Type B pancreatic cell (in vitro differentiated cells): ENCODE measurements around the gene PRR3. TPM values are rescaled to one million over a fixed set of nuclear protein-coding genes. Genes with fewer than 3 reads are reported as not detected.
A peak's percentile ranks its signal among the peaks of the same experiment; 100 is the strongest.
"Not testable (repeated sequence)": the region's sequence is repeated elsewhere in the genome, so short reads cannot be mapped to it uniquely, and the experiment has no call there.

Experiments
- DNase-seq: peaks from one replicate; pipeline ENCODE4 v3.0.0; 2021; ENCODE audit warnings: mixed read lengths; ENCODE audit not compliant: unreplicated experiment; ENCODE audit errors: extremely low spot score
- H3K27ac Mint-ChIP-seq: 2 replicates; pipeline ENCODE4 v1.8.0; 2021; ENCODE audit warnings: mild to moderate bottlenecking, mixed read lengths
- H3K27me3 Mint-ChIP-seq: 2 replicates; pipeline ENCODE4 v1.8.0; 2021; ENCODE audit warnings: mixed read lengths
- H3K36me3 Mint-ChIP-seq: 2 replicates; pipeline ENCODE4 v1.8.0; 2021; ENCODE audit warnings: mixed read lengths
- H3K4me1 Mint-ChIP-seq: one replicate; pipeline ENCODE4 v1.8.0; 2021; ENCODE audit warnings: mixed read lengths; ENCODE audit not compliant: unreplicated experiment
- H3K4me3 Mint-ChIP-seq: 2 replicates; pipeline ENCODE4 v1.8.0; 2021; ENCODE audit warnings: mild to moderate bottlenecking, mixed read lengths
- H3K9me3 Mint-ChIP-seq: 2 replicates; pipeline ENCODE4 v1.8.0; 2021; ENCODE audit warnings: mixed read lengths
- total RNA-seq: library from RNA; stranded (reverse); gene quantifications from 2 replicates; pipeline ENCODE4 v1.2.1, GENCODE V29; 2021; ENCODE audit warnings: low replicate concordance
- TF ChIP-seq, protein P1 (sequence below): fragments of 200-600 bp; sonication (generic); conservative IDR thresholded peaks from 2 replicates; pipeline ENCODE4 v1.5.0; 2021; ENCODE audit warnings: antibody characterized with exemption, mild to moderate bottlenecking

The PRR3 gene
- total RNA-seq, 1 donor from 2014 or later: 32.5 TPM

DNA sequence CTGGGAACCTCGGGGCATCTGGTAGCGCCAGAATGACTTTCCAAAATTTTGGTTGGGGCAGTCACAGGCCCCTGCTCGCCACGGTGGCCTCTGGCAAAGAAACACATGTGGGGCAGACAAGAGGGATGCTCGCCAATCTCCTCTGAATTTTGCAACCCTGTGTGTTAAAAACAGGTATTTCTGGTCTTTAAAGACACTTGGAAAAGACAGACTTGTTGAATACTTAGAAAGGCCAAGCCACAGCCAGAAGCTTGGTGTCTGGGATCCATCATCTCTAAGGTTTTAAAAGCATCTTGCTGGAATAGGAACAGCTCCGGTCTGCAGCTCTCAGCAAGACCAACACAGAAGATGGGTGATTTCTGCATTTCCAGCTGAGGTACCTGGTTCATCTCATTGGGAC, 36.6 kb upstream of the PRR3 start:
- Mint-ChIP-seq H3K9me3 (no peaks in the 10 kb centered on the region), H3K36me3 (no peaks in the 10 kb centered on the region), H3K4me3 (peak overlapping the region; percentile 25), H3K27ac (peak overlapping the region; percentile 82), H3K4me1 (no peaks in the 10 kb centered on the region), H3K27me3 (peaks cover 44% of the 10 kb centered on the region)
- TF ChIP-seq, protein P1, sequence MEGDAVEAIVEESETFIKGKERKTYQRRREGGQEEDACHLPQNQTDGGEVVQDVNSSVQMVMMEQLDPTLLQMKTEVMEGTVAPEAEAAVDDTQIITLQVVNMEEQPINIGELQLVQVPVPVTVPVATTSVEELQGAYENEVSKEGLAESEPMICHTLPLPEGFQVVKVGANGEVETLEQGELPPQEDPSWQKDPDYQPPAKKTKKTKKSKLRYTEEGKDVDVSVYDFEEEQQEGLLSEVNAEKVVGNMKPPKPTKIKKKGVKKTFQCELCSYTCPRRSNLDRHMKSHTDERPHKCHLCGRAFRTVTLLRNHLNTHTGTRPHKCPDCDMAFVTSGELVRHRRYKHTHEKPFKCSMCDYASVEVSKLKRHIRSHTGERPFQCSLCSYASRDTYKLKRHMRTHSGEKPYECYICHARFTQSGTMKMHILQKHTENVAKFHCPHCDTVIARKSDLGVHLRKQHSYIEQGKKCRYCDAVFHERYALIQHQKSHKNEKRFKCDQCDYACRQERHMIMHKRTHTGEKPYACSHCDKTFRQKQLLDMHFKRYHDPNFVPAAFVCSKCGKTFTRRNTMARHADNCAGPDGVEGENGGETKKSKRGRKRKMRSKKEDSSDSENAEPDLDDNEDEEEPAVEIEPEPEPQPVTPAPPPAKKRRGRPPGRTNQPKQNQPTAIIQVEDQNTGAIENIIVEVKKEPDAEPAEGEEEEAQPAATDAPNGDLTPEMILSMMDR: no peak
- DNase-seq: no peak

DNA sequence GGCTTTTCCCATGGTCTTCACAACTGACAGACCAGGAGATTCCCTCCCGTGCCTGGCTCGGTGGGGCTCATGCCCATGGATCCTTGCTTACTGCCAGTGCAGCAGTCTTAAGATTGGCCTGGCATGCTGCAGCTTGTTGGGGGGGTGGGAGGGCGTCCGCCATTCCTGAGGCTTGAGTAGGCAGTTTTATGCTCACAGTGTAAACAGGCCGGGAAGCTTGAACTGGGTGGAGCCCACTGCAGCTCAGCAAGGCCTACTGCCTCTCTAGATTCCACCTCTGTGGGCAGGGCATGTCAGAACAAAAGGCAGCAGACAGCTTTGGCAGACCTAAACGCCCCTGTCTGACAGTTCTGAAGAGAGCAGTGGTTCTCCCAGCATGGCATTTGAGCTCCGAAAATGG, 36.0 kb upstream of the PRR3 start:
- Mint-ChIP-seq H3K27ac (peak overlapping the region; percentile 62), H3K27me3 (peaks cover 46% of the 10 kb centered on the region)
- not testable (repeated sequence) for H3K36me3 Mint-ChIP-seq, H3K4me3 Mint-ChIP-seq, H3K9me3 Mint-ChIP-seq, H3K4me1 Mint-ChIP-seq, DNase-seq

DNA sequence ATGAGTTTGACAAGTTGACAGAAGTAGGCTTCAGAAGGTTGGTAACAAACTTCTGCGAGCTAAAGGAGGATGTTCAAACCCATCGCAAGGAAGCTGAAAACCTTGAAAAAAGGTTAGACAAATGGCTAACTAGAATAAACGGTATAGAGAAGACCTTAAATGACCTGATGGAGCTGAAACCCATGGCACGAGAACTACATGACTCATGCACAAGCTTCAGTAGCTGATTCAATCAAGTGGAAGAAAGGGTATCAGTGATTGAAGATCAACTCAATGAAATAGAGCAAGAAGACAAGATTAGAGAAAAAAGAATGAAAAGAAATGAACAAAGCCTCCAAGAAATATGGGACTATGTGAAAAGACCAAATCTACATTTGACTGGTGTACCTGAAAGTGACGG, 35.1 kb upstream of the PRR3 start:
- H3K36me3 Mint-ChIP-seq, H3K4me1 Mint-ChIP-seq, H3K9me3 Mint-ChIP-seq, H3K4me3 Mint-ChIP-seq, DNase-seq, H3K27ac Mint-ChIP-seq: not testable (repeated sequence)
- H3K27me3 Mint-ChIP-seq: peaks cover 47% of the 10 kb centered on the region

DNA sequence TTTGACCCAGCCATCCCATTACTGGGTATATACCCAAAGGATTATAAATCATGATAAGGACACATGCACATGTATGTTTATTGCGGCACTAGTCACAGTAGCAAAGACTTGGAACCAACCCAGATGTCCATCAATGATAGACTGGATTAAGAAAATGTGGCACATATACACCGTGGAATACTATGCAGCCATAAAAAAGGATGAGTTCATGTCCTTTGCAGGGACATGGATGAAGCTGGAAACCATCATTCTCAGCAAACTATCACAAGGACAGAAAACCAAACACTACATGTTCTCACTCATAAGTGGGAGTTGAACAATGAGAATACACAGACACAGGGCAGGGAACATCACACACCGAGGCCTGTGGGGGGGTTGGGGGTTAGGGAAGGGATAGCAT, 30.7 kb upstream of the PRR3 start:
- DNase-seq, H3K36me3 Mint-ChIP-seq, H3K4me3 Mint-ChIP-seq, H3K4me1 Mint-ChIP-seq, H3K27ac Mint-ChIP-seq, H3K9me3 Mint-ChIP-seq: not testable (repeated sequence)
- H3K27me3 Mint-ChIP-seq: peaks cover 48% of the 10 kb centered on the region

DNA sequence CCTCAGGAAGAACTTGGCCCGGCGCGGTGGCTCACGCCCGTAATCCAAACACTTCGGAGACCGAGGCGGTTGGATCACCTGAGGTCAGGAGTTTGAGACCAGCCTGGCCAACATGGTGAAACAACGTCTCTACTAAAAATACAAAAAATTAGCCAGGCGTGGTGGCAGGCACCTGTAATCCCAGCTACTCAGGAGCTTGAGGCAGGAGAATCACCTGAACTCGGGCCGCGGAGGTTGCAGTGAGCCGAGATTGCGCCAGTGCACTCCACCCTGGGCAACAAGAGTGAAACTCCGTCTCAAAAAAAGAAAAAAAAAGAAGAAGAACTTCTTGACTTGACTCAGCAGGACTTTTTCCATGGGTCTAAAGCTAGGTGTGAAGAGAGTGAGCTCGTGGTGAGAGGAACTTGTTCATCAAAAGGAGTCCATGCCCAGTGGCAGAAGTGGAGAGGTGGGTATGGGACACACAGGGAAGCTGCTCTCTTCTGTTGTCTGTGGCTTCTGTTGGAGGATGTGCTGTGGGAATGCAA, 27.7 kb upstream of the PRR3 start:
- not testable (repeated sequence) for H3K36me3 Mint-ChIP-seq, DNase-seq, H3K27ac Mint-ChIP-seq, H3K4me3 Mint-ChIP-seq, H3K9me3 Mint-ChIP-seq, H3K4me1 Mint-ChIP-seq
- peaks cover 25% of the 10 kb centered on the region for H3K27me3 Mint-ChIP-seq

DNA sequence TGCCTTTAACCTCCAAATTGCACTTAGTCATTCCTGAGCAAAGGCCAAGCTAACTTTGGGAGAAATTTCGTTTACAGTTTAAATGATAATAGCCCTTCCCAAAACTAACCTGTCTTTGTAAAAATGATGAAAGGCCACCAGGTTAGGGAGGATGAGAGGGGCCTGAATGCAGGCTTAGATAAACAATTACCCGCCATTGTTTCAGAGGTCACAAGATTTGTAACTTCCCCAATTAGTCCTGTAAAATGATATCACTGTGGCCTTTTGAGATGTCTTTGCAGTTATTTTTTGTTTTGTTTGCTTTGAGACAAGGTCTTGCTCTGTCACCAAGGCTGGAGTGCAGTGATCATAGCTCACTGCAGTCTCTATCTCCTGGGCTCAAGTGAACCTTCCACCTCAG, 27.1 kb upstream of the PRR3 start:
- TF ChIP-seq, protein P1: no peak
- Mint-ChIP-seq H3K27ac (no peak overlapping the region), H3K9me3 (peaks cover 4% of the 10 kb centered on the region), H3K4me1 (no peaks in the 10 kb centered on the region), H3K27me3 (peaks cover 21% of the 10 kb centered on the region), H3K36me3 (no peaks in the 10 kb centered on the region), H3K4me3 (no peak overlapping the region)
- no peak for DNase-seq

DNA sequence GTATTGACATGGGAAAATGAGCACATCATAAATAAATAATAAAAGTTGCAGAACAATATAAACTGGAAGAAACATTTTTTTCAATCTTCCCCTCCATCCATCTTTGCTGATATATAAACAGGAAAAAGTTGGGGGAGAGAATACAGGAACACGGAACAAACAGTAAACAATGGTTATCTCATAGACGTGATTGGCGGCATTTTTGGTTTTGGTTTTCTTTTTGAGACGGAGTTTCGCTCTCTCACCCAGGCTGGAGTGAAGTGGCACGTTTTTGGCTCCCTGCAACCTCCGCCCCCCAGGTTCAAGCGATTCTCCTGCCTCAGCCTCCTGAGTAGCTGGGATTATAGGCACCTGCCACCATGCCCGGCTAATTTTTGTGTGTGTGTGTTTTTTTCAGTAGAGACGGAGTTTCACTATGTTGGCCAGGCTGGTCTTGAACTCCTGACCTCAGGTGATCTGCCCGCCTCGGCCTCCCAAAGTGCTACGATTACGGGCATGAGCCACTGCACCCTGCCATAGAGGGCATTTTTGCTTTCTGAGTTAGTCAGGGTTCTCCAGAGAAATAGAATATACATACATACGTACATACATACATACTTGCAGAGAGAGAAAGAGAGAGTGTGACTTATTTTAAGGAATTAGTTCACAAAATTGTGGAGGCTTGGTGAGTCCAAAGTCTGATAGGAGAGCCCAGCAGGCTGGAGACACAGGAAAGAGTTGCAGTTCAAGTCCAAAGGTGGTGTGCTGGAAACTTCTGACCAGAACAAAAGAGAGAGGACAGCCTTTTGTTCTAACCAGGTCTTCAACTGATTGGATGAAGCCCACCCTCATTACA, 23.4 kb upstream of the PRR3 start:
- H3K4me3 Mint-ChIP-seq: no peak overlapping the region
- no peak overlapping the region for H3K27ac Mint-ChIP-seq
- peaks cover 4% of the 10 kb centered on the region for H3K9me3 Mint-ChIP-seq
- no peaks in the 10 kb centered on the region for H3K36me3 Mint-ChIP-seq
- DNase-seq: no peak
- TF ChIP-seq, protein P1: no peak
- H3K4me1 Mint-ChIP-seq: no peaks in the 10 kb centered on the region
- H3K27me3 Mint-ChIP-seq: peaks cover 13% of the 10 kb centered on the region
